HTR-8/SVneo (cell line): ENCODE measurements around the gene PECR.
"Not testable (repeated sequence)": the region's sequence is repeated elsewhere in the genome, so short reads cannot be mapped to it uniquely, and the experiment has no call there.

Experiments
- DNase-seq: peaks from one replicate; pipeline ENCODE4 v3.0.0; 2011; ENCODE audit warnings: low spot score, mixed read lengths; ENCODE audit not compliant: insufficient read length
- FAIRE-seq: peaks from 2 replicates; lab custom pipeline; 2011; peaks lifted over from hg19 to GRCh38; lab: Jason Lieb, UNC

The PECR gene

DNA sequence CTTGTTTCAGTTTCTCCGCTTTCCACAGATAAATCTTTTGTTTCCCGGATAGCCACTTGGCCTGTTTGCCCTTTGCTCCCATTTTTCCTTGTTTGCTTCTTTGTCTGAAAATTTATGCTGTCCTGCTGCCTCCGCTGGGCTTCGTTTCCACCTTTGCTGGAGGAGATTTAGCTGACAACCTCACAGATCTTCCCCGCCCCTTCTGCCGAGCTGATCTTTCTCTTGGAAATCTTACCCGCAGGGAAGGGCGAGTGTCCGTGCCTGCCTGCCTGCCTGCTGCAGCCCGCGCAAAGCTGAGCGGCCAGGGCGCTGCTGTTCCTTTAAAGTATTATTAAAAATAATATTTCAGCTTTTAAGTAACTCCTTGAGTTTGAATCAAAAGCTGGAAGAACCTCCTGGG is 26.2 kb upstream of the PECR start:
- FAIRE-seq (no peak), DNase-seq (no peak)

DNA sequence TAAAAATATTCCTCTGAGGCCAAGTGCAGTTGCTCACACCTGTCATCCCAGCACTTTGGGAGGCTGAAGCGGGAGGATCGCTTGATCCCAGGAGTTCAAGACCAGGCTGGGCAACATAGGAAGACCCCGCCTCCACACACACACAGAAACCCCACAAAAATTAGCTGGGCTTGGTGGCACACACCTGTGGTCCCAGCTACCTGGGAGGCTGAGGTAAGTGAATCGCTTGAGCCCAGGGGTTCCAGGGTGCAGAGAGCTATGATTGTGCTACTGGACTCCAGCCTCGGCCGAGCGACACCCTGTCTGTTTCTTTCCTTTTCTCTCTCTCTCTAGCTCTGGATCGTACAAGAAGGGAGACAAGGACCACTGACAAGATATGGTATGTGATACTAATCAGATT is 25.7 kb upstream of the PECR start:
- DNase-seq (no peak), FAIRE-seq (no peak)

DNA sequence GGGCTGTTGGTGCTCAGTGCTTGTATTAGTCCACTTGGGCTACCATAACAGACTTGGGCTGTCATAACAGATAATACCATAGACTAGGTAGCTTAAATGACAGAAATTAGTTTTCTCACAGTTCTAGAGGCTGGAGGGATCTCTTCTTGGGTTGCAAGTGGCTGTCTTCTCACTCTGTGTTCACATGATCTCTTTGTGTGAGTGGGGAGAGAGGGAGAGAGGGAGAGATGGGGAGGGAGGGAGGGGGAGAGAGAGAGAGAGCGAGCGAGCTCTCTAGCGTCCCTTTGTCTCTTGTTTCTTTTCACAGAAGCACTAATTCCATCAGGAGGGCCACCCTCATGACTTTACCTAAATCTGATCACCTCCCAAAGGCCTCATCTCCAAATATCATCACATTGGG is 23.1 kb upstream of the PECR start:
- FAIRE-seq, result no peak
- DNase-seq, result no peak

DNA sequence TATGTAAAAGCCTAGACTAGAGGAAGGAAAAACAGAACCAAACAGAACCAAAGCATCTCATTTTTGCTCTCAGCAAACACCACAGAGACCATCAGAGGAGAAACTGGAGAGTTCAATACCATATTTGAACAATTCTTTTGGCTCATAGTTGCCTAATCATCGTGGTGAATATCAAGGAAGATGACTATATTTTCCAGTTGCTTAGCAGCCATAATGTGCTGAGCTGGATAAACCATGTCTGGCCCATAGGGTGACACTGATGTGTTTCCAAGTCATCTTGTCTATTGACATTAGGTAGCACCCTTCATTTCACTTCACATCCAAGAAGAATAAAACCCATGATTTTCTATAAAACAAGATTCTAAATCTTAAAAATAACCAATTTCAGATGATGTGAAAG is 21.6 kb upstream of the PECR start:
- DNase-seq, result no peak
- no peak for FAIRE-seq

DNA sequence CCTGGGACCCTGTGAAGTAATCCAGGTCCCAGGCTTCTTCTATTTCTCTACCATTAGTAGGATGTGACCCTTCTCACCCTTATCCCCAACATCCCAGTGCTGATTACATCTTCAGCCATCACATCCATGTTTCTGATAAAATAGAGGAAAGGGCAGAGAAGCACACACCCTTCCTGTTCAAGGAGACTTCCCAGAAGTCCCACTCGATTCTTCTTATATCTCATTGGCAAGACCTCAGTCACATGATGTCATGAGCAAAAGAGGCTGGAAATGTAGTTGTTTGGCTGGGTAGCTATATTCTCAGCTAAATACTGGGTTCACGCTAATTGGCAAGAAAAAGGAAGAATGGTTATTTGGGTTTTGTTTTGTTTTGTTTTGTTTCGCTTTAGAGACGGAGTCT is 19.5 kb upstream of the PECR start:
- no peak for FAIRE-seq
- no peak for DNase-seq

DNA sequence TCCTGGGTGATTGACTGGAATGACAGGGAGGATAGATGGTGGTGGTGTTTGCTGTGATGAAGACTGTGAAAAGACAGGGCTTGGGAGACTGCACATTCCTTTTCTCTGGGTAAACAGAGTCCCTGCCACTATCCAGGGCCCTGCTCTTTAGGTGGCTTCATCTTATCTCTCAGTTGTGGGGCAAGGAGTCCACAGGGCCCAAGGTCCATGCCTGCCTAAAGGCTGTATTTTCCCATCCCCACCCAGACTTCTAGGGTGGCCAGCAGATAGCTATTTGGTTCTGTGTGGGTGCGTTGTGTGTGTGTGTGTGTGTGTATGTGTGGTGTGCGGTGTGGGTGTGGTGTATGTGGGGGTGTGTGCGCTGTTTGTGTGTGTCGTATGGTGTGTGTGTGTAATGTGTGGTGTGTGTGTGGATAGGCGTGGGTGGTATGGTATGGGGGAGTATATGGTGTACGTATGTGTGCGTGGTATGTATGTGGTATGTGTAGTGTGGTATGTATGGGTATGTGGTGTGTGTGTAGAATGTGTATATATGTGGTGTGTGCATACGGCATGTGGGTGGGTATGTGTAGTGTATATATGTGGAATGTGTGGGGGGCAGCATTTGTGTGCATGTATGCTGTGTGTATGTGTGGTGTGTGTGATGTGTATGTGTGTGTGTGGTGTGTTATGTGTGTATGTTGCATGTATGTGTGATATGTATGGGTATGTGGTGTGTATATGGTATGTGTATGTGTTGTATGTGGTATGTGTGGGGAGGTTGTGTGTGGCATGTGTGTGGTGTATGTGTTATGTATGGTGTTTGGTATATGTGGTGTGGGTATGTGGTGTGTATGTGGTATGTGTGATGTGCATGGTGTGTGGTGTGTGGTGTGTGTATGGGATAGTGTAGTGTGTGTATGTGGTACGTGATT is 17.1 kb upstream of the PECR start:
- FAIRE-seq (peak; percentile 99), DNase-seq (no peak)

DNA sequence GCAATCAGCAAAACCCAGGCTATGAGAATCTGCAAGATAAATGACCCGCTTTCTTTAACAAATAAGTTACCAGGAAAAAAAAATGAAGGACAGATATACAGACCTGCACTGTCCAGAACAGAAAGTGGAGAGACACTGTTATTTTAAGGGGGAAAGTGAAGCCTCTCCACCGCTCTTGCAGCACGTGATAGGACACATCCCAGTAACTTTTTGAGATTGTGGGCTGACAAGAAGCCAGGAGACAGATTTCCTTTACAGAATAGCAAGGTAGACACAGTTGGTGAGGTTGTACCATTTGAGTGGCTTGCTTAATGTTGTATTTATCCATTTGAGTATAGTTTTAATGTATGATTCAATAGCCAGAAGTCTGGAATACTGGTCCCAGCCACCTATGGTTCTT is 13.1 kb upstream of the PECR start:
- DNase-seq (no peak), FAIRE-seq (no peak)

DNA sequence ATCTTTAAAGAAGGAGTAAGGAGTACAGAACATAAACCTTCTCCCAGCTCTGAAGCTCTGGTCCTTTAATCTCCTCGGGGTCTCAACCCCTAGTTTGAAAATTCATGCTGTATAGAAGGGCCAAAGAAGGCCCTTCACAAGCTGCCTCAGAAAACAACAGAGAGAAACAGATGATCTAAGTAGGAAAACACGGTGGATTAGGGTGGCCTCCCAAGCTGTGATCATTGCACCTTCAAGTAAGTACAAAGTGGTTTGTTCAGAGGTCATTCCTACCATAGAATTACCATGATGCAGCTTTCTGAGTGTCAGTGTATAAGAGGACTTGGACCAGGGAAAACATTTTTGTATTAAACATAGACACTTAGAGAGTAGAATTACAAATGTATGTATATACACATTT is 11.0 kb upstream of the PECR start:
- DNase-seq (no peak), FAIRE-seq (no peak)

DNA sequence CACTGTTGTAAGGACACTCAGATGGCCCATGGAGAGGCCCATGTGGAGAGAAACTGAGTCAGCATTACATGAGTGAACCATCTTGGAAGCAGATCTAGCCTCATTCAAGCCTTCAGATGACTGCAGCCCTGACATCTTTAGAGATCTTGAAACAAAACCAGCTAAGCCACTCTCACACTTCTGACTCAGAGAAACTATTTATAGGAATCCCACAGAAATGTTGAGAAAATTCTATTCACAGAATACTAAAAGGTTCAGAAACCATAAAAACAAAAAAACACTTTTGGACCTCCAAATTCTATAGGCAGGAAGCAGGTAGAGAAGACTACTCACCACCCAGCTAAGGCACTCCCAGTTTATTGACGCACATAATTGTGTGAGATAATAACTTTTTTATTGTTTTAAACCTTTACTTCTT is 8.8 kb upstream of the PECR start:
- FAIRE-seq, result no peak
- DNase-seq, result no peak

DNA sequence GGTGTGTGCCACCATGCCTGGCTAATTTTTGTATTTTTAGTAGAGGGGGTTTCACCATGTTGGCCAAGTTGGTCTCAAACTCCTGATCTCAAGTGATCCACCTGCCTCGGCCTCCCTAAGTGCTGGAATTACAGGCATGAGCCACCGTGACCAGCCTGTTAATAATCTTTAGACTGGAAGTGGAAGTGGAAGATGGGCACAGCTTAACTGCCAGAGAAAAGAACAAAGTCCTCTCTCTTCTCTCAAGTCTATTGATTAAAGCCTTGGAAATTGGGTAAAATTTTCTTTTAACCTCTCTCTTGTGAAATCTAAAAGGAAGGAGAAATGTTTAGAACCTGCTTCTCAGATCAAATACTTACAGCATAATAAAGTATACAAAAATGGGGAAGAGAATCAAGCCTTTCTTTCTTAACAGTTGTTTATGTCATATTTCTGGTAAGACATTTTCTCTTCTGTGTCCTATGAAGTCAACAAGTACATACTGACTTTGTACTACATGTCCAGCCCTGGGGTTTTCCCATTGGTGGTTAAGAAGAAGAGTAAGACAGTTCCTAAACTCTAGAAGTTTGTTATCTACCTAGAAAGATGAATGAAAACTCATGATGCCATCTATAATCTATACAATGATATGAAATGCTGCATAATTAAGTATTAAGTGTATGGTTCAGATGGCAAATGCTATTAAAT is 4.7 kb upstream of the PECR start:
- no peak for DNase-seq
- no peak for FAIRE-seq

DNA sequence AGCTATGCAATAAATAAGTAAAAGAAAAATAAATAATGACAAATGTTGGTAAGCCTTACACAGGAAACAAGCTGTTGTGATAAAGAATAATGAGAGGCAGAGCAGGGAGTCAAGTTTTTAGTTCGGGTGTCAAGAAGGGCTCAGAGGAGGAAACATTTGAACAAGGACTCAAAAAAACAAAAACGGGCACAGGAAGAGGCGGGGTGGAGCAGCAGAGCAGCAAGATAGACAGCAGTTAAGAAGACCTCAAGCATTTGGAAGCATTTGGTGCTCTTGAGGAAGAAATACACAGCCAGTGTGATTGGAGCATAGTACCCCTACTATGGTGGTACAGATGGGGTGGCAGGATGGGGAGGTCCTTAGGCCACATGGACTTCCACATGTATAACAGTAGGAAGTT is 2.9 kb upstream of the PECR start:
- FAIRE-seq, result no peak

DNA sequence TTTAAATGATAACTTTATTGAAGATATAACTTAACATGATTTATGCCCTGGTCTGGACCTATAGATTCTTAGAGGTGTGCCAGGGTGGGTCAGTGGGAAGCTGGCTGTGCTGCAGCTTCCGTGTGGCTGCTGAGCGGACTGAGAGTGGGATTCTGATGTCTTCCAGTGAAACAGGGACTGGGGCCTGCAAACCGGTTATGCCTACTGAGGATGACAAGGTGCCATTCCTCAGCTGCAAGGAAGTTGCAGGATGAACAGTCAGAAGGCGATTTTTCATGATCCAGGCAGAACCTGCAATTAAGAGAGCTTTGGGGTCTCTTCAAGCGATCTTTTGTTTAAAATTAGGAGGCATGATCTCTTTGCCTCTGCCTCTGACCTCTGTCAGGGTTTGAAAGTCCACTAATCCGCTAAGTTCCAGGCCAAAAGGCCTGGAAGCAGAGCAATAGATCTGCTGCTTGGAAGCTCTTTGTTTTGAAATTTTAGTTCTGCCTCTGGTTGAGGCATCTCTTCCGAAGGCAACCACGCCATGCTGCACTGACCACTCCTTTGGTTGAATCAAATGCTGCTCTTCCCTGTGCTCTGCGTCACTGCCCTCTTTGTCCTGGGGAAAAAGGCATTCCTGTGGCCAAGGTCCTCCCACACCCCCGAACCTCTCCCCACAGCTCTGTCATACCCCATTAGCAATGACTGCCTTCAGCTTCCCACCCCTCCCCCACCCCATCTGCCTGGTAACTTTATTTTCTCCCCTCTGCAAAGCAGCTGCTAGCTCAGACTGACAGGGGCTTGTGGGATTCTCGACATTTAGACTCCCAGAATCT is 2.1 kb upstream of the PECR start:
- DNase-seq (peak; percentile 42), FAIRE-seq (peak; percentile 49)

More for the DNA sequence above, 2.9 kb upstream of the PECR start:
- DNase-seq, result no peak

DNA sequence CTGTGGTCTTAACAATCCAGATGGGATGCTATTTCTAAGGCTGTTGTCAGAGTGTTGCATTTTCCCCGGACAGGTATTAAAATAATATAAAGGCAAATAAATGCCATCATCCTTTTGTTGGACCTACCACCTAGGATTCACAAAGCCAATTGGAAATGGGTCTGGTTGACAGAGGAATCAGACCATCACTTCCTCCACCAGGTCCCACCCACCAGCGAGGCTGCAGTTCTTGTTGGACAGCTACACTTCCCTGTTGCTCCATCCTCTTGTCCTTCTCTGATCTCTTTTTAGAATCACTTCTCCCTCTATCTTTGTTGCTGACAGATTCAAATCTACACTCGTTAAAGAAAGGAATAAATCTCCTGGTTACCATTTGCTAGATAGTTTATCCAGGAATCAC is 1.2 kb upstream of the PECR start:
- FAIRE-seq (no peak), DNase-seq (no peak)

DNA sequence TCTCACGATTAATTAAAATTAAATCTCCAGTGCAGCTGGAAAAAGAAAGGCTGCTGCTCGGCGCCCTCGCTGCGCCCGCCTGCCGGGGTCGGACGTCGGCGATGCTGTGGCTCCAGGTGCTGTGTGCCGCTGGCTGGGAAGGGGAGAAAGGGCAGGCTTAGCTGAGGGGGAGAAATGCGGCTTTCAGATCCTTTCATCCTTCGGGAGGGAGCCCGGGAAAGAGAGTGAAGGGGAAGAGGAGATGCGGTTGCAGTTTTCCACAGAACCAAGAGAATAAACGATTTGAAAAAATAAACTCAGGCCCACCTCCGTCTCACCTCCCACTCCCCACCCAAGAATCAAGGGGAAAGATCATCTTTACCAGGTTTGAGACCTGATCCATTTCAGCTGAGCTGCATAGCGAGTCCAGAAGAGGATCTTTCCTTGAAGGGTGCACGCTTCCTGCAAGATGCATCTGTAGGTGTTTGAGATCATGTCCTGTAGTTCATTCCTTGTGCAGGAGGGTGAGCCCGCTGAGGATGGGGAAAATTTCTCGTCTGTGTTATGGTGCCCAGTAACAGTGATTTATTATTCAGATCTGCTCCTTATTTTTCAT is 605 bp upstream of the PECR start:
- FAIRE-seq, result no peak
- no peak for DNase-seq

DNA sequence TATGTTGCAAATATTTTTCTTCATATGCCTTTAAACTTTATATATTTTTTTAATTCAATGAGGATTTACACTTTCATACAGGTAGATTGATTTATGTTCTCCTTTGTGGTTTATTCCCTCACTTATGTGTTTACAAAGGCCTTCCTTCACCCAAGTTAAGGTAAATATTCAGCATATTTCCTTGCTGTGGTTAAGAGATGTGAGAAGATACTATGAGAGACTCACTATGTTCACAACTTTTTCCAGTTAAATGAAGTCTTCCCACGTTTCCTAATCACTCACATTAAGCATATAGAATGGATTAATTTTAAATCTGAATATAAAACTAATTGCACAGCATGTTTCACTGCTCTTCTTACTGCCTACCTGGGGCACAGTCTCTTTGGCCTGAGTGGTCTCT is 597 bp downstream of the PECR start:
- FAIRE-seq, result no peak
- no peak for DNase-seq

DNA sequence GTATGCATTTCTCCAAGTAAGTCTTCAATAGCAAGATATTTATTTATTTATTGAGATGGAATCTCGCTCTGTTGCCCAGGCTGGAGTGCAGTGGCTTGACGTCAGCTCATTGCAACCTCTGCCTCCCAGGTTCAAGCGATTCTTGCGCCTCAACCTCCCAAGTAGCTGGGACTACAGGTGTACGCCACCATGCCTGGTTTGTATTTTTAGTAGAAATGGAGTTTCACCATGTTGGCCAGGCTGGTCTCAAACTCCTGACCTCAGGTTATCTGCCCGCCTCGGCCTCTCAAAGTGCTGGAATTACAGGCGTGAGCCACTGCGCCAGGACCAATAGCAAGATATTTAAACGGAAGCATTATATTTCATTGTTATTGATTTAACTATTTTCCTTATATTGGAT is 1.6 kb downstream of the PECR start:
- FAIRE-seq, DNase-seq: not testable (repeated sequence)

DNA sequence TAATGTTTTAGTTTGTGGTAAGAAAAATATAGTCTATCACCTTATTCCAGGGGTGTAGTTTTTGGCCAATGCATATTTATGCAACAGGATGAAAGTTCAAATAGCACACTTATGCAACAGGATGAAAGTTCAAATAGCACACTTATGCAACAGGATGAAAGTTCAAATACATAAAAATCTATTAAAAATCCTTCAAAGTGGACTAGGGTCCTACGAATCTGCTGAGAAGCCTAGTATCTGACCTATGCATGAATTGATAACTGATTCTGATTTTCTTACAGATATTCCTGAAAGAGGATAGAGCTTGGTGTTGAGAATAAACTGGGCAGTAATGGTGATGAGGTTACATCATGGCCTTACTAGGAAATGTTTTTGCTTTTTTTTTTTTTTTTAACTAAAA is 2.8 kb downstream of the PECR start:
- no peak for DNase-seq
- no peak for FAIRE-seq

DNA sequence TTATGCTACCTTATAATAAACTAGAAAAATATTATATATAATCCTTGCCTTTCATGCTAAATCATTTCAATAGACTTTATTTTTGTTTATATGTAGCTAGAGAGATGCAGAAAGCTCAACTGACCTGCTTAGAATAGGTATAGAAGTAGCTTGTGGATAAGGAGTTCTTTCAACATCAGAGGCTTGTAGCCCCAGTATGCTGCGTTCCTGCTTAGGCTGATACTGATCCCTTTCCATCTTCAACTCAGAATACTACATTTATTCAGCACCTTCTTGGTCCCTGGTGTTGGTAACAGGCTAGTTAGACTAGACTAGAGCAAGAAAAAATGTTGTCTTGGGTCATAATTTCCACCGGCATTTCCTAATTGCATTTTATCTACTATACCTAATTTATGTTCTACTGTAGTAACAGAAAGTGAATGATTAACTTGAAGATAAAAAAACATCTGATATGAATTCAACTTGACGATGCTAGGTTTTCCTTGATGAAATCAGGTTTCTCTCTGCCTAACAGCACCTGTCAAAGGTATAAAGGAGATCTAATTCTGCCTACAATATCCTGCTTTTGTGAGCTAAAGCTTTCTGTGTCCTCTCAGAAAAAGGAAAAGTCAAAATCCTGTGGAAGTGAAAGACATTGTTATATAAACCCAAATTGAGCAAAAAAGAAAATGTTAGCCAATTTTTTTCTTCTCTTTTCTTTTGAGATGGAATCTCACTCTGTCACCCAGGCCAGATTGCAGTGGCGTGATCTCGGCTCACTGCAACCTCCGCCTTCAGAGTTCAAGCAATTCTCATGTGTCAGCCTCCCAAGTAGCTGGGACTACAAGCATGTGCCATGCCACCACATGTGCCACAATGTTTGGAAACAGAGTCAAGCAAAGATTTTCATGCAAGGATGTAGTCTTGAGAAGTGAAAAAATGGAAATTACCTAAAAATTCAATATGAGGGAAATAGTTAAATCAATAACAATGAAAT is 5.8 kb downstream of the PECR start:
- DNase-seq (no peak), FAIRE-seq (no peak)

DNA sequence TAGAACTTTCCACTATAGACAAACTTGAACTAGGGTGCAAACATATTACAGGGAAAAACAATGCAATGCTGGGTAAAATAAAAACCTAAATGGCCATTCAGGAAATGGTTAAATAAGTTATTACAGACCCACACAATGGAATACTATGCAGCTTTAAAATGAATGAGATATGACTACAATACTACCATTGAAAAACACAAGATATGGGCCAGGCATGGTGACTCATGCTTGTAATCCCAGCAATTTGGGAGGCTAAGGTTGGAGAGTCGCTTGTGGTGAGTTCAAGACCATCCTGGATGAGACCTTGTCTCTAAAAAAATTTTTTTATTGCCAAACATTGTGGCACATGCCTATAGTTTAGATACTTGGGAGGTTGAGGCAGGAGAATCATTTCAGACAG is 6.8 kb downstream of the PECR start:
- DNase-seq (no peak), FAIRE-seq (no peak)
